Esophagus muscularis mucosa (tissue), 4 donors: Measurements from ENCODE around the gene FCHO1. TPM values are rescaled to one million over a fixed set of nuclear protein-coding genes. Genes with fewer than 3 reads are reported as not detected.

Experiments
- DNase-seq: peaks from one replicate; pipeline ENCODE4 v3.0.0-alpha.2; 2017; ENCODE audit errors: extremely low spot score
- H3K27ac ChIP-seq, 4 donors: fragments of 200-600 bp; sonication (generic); replicated peaks in 1 of 4; 1 replicate in 3 of 4; 2 replicates in 1 of 4; pipeline ENCODE4 v1.5.1; 2016 to 2019; ENCODE audit warnings: mild to moderate bottlenecking in 1 of 4
- H3K27me3 ChIP-seq, 4 donors: fragments of 200-600 bp; sonication (generic); one replicate each; pipeline versions ENCODE4 v1.5.1 to v1.6.0; 2016 to 2019
- H3K36me3 ChIP-seq, 4 donors: fragments of 200-600 bp; sonication (generic); one replicate each; pipeline ENCODE4 v1.5.1; 2016 to 2019
- H3K4me1 ChIP-seq, 4 donors: fragments of 200-600 bp; sonication (generic); one replicate each; pipeline ENCODE4 v1.5.1; 2016 to 2019
- H3K4me3 ChIP-seq, 4 donors: fragments of 200-600 bp; sonication (generic); 1 replicate in 2 of 4; 2 replicates in 2 of 4; pipeline ENCODE4 v1.5.1; 2016 to 2019; ENCODE audit warnings: mild to moderate bottlenecking in 4 of 4, moderate library complexity in 1 of 4
- H3K9me3 ChIP-seq, 4 donors: fragments of 200-600 bp; sonication (generic); 1 replicate in 3 of 4; 2 replicates in 1 of 4; pipeline ENCODE4 v1.5.1; 2016 to 2019
- CTCF ChIP-seq, 3 experiments: fragments of 200-600 bp in 2 of 3; fragments of 450-650 bp in 1 of 3; sonication (generic) in 2 of 3; IDR thresholded peaks; one replicate each; pipeline ENCODE4 v1.5.1; 2017 to 2019; ENCODE audit warnings: antibody characterized with exemption in 3 of 3, mild to moderate bottlenecking in 2 of 3, moderate library complexity in 1 of 3
- EP300 ChIP-seq: sonication (generic); formaldehyde crosslinking; IDR thresholded peaks from one replicate; pipeline ENCODE4 v1.6.1; 2017; ENCODE audit warnings: antibody characterized with exemption
- POLR2A ChIP-seq: fragments of 450-650 bp; IDR thresholded peaks from one replicate; pipeline ENCODE4 v1.6.1; 2017; ENCODE audit warnings: antibody characterized with exemption, moderate library complexity, mild to moderate bottlenecking, low read depth
- POLR2AphosphoS5 ChIP-seq, 2 donors: sonication (generic); formaldehyde crosslinking; IDR thresholded peaks; one replicate each; pipeline ENCODE4 v1.6.1; 2017; ENCODE audit warnings: antibody characterized with exemption in 2 of 2
- WGBS: methylation state at CpG from one replicate; pipeline ENCODE4 v1.1.5; 2018; 5-methylcytosine and 5-hydroxymethylcytosine counted together
- intact Hi-C: fragments of 100-400 bp; cut with DNase I; formaldehyde crosslinking; loops from one replicate; pipeline ENCODE4 v1.15.1; 2023
- total RNA-seq, 4 donors: library from RNA; depleted of rRNA; stranded (reverse); fragments of >200 nt; gene quantifications; one replicate each; pipeline versions ENCODE4 v1.1.0 to v1.2.1, GENCODE V29; 2016

The FCHO1 gene
- total RNA-seq, 4 donors from 2014 or later, result 1.6 to 2.9 (median 1.9) TPM

DNA sequence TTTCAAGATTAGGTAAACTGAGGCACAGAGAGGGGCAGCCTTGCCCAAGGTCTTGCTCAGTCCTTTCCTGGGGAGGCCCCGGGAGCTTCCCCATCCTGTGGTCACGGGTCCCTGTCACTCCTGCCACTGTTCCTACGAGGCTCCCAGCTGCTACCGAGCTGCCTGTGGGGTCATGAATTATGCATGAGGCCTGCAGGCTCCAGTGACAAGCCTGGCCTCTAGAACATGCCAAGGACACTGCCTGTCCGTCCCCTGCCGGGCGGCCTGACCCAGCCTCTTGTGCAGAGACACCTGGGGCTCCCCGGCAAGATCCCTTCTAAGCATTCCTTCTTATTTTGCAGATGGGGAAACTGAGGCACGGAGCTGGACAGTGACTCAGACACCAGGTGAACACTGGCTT is 2.7 kb downstream of the FCHO1 start:
- H3K4me3 ChIP-seq, result no peak overlapping the region
- no peaks in the 10 kb centered on the region for H3K36me3 ChIP-seq
- WGBS, result 87% methylated on average over 5 of the region's 9 CpGs
- no peak overlapping the region for H3K27ac ChIP-seq
- no peaks in the 10 kb centered on the region for H3K9me3 ChIP-seq
- H3K4me1 ChIP-seq, result peaks cover 0 to 10% (median 8%) of the 10 kb centered on the region in 4 donors
- H3K27me3 ChIP-seq, result no peaks in the 10 kb centered on the region
- intact Hi-C loops, result no loop called here
- no peak for DNase-seq
- TF ChIP-seq POLR2AphosphoS5 (IDR thresholded peaks at IDR 0.05) (no peak), CTCF (IDR thresholded peaks at IDR 0.05) (no peak), POLR2A (no peak), EP300 (no peak)

DNA sequence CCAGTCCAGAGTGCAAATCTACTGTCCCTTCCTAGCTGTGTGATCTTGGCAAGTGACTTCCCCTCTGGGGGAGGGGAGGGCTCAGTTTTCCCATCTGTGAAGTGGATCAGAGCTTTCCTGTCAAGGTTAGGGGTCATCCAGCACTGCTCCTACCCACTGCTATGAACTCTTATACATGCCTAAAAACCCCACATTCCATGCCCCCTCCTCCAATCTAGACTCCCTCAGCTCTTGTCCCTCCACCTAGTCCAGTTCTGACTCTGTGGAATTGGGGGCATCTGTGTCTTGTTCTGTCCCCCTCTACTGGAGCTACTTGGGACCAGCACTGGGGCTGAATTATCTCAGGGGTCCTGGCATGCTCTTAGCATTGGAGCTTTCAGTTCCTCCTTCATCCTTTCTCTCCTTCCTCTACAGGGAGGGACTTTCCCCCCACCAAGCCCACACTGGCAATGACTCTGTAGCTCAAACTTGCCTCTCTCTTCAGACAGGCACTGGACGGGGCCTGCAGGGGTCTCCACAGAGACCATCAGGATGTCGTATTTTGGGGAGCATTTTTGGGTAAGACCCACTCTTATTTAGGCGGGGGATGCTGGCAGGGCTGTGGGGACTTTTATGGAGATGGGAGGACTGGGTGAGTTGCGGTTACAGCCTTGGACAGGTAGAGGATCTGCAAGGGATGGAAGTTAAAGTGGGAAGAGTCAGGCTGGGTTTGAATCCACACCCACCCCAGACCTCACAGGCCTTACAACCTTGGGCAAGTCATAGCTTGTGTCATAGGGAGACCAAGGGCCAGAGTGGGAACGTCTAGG is 3.6 kb downstream of the FCHO1 start:
- no peaks in the 10 kb centered on the region for H3K27me3 ChIP-seq
- H3K36me3 ChIP-seq, result no peaks in the 10 kb centered on the region
- intact Hi-C loops, result no loop called here
- no peak overlapping the region for H3K27ac ChIP-seq
- TF ChIP-seq POLR2A (no peak), POLR2AphosphoS5 (IDR thresholded peaks at IDR 0.05) (no peak), EP300 (no peak), CTCF (IDR thresholded peaks at IDR 0.05) (no peak)
- no peak overlapping the region for H3K4me3 ChIP-seq
- peaks cover 0 to 10% (median 8%) of the 10 kb centered on the region in 4 donors for H3K4me1 ChIP-seq
- DNase-seq, result no peak
- 83% methylated on average over 5 of the region's 5 CpGs for WGBS
- H3K9me3 ChIP-seq, result no peaks in the 10 kb centered on the region

DNA sequence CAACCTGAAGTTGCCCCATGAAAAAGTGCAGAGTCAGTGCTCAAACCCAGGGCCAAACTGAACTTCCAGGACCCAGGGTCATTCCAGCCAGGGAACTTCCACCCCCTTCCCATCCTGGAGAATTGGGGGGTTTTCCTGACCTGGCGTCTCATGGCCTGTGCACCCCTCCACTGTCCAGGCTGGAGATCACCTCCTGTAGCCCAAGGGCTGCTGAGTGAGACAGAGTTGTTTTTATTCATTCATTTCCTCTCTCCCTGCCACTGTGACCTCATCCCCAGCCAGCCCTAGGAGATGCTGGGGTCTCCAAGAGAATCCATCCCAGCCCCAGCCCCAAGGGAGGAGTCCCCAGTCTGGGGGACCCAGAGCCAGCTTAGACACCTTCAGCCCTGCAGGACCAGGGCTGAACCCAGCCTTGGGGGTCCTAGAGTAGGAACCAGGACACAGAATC is 4.2 kb downstream of the FCHO1 start:
- intact Hi-C loops, result no loop called here
- no peak for TF ChIP-seq CTCF (IDR thresholded peaks at IDR 0.05)
- no peak for TF ChIP-seq EP300
- TF ChIP-seq POLR2A, result no peak
- TF ChIP-seq POLR2AphosphoS5 (IDR thresholded peaks at IDR 0.05), result no peak
- no peaks in the 10 kb centered on the region for H3K36me3 ChIP-seq
- 67% methylated on average over 1 of the region's 1 CpG for WGBS
- H3K9me3 ChIP-seq, result no peaks in the 10 kb centered on the region
- no peak overlapping the region for H3K27ac ChIP-seq
- H3K27me3 ChIP-seq, result no peaks in the 10 kb centered on the region
- H3K4me1 ChIP-seq, result peaks cover 0 to 10% (median 8%) of the 10 kb centered on the region in 4 donors
- no peak for DNase-seq
- no peak overlapping the region for H3K4me3 ChIP-seq

DNA sequence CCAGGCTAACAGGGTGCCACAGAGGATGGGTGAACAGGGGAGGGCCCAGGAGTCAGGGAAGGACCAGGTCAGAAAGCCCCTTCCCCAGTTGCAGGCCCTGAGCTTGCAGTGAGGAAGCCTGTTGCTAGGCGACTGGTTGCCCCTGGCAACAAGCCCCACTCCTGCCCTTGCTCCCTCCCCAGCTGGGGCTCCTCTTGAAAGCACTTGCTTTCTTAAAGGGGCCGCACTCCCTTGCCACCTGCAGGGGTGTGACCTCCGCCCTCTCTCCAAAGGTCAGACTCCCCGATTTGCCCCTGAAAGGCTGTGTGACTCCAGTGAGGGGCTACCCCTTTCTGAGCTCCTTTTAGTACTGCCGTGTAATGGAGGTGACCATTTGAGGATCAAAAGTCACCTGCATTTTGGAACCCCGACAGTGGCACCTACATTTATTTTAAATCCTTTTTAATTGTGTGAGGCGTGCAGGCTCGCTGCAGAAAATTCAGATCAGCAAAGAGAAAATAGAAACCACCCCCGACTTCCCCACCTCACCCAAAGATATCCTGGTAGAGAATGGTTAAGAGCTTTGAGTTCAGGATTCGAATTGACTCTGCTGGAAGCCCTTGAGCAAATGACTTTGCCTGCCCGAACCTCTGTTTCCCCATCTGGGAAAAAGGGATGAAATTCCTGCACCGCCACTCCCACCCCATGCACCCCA is 4.8 kb downstream of the FCHO1 start:
- 65% methylated on average over 12 of the region's 12 CpGs for WGBS
- no peak overlapping the region for H3K27ac ChIP-seq
- peaks cover 0 to 10% (median 8%) of the 10 kb centered on the region in 4 donors for H3K4me1 ChIP-seq
- no peaks in the 10 kb centered on the region for H3K36me3 ChIP-seq
- no peaks in the 10 kb centered on the region for H3K27me3 ChIP-seq
- DNase-seq, result no peak
- TF ChIP-seq POLR2AphosphoS5 (IDR thresholded peaks at IDR 0.05) (no peak), CTCF (IDR thresholded peaks at IDR 0.05) (no peak), EP300 (no peak), POLR2A (no peak)
- no peaks in the 10 kb centered on the region for H3K9me3 ChIP-seq
- no peak overlapping the region for H3K4me3 ChIP-seq
- intact Hi-C loops, result no loop called here
